ENCODE data around the gene YARS1.

DNA sequence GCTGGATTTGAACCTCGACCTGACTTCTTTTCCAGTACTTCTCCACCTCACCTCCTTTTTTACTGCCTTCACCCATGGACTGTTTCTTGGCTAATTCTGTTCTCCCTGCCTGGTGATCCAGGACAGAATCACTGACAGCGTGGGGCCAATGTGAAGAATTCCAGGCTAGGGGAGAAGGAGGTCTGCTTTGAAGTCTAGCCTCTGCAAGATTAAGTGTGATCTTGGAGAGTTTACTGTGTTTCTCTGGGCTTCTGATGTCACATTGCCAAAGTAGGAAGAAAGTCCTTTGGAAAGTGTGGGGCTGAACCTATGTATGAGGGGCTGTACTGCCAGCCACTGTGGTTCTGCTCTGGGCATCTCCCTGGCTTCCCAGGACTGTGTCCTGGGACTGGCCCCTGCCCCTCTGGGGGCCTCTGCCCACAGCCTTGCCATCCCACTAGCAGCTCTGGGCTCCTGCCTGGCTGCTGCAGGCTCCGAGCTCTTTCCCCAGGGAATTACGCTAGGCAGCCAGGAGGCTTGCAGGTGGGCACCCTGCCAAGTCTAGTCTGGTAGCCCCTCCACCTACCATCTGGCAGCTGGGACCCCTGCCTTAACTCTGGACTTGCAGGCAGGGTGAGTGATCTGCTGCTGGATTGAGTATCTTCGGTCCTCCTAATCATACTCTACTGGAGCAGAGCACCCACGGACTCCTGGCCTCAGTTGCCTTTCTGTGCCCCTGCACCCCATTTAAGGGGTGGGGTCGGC is 52.2 kb downstream of the YARS1 start:
- TF ChIP-seq POLR2A (IDR thresholded peaks at IDR 0.05), result no peak
- TF ChIP-seq CTCF (IDR thresholded peaks at IDR 0.05), result no peak
- no peak for TF ChIP-seq POLR2AphosphoS5 (IDR thresholded peaks at IDR 0.05)
- TF ChIP-seq EP300 (IDR thresholded peaks at IDR 0.05), result no peak
